ENCODE measurements around the gene CSNK1A1L.

The CSNK1A1L gene

DNA sequence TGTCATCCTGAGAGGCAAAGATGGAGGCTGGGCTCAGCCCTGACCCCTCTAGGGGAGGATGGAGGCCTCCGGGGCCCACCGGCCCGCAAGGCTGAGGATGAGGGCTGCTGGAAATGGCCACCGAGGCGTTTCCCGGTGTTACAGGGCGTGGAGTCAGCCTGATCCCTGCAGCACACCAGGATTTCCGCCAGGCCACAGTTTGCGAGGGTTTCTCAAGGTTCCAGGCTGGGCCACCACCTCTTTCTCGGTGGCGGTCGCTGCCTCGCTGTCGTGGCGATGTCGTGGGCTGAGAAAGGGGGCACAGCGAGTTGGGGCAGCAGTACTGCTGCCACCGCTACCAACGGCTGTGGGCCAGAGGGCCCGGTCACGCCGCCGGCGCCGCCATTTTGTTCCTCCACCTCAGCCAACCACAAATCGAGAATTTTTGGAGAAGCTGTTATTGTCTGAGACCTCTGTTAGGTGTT is at the start of gene CSNK1A1L:
CSNK1A1L (minus strand) TSS at position 414 of the 464 bp plus-strand sequence; CDS start at position 6, 408 bp downstream.
- no peak within 1 kb of the TSS for H3K4me3 ChIP-seq (ENCODE audit: low read depth, low read length)
- DNase-seq (ENCODE audit: low read depth), result no peak
- TF ChIP-seq, protein P1, sequence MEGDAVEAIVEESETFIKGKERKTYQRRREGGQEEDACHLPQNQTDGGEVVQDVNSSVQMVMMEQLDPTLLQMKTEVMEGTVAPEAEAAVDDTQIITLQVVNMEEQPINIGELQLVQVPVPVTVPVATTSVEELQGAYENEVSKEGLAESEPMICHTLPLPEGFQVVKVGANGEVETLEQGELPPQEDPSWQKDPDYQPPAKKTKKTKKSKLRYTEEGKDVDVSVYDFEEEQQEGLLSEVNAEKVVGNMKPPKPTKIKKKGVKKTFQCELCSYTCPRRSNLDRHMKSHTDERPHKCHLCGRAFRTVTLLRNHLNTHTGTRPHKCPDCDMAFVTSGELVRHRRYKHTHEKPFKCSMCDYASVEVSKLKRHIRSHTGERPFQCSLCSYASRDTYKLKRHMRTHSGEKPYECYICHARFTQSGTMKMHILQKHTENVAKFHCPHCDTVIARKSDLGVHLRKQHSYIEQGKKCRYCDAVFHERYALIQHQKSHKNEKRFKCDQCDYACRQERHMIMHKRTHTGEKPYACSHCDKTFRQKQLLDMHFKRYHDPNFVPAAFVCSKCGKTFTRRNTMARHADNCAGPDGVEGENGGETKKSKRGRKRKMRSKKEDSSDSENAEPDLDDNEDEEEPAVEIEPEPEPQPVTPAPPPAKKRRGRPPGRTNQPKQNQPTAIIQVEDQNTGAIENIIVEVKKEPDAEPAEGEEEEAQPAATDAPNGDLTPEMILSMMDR (IDR thresholded peaks at IDR 0.05; ENCODE audit: control insufficient read depth, extremely low read depth, insufficient read depth), result no peak

DNA sequence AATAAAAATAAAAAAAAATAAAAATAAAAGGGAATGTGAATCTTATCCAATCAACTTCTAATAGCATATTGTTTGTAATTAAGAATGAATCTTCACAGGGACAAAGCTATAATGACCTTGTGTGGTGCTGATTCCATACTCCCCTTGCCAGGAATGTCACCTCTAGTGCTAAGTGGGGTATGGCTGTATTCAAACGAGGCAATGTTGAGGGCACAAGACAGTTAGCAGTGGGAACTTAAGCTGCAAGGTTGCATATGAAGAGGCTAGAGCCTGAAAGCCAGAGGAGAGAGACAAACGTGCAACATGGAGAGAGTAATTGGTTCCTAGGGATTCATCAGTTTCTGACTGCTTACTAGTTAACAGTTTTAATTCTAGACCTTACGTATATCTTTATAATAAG is 43.9 kb upstream of the CSNK1A1L start:
- TF ChIP-seq, protein P1 (IDR thresholded peaks at IDR 0.05; ENCODE audit: control insufficient read depth, extremely low read depth, insufficient read depth), result no peak
- DNase-seq (ENCODE audit: low read depth), result no peak

GRCh38 chr13:37148501-37148900 is 43.0 kb upstream of the CSNK1A1L start:
- TF ChIP-seq, protein P1 (IDR thresholded peaks at IDR 0.05; ENCODE audit: control insufficient read depth, extremely low read depth, insufficient read depth), result no peak
- no peak overlapping the region for H3K4me3 ChIP-seq (ENCODE audit: low read depth, low read length)
- no peak for DNase-seq (ENCODE audit: low read depth)

More for the DNA sequence above, 43.9 kb upstream of the CSNK1A1L start:
- H3K4me3 ChIP-seq (ENCODE audit: low read depth, low read length), result no peak overlapping the region

DNA sequence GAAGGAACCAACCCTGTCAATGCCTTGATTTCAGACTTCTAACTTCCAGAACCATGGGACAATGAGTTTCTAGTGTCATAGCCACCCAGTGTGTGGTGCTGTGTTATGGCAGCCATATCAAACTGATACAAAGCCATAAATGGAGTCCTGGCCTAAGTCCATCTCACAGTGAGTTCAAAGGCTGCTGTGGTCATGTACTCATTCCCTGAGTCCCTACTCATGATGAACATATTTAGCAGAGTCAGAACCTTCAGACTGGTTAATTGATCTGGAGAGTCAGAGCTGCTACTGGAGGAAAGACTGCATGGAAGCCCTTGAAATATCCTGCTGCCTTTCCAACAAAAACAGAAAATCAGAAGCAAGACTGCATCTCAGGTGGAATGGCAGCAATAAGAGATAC is 39.2 kb upstream of the CSNK1A1L start:
- TF ChIP-seq, protein P1 (IDR thresholded peaks at IDR 0.05; ENCODE audit: control insufficient read depth, extremely low read depth, insufficient read depth), result no peak
- no peak overlapping the region for H3K4me3 ChIP-seq (ENCODE audit: low read depth, low read length)
- DNase-seq (ENCODE audit: low read depth), result no peak

DNA sequence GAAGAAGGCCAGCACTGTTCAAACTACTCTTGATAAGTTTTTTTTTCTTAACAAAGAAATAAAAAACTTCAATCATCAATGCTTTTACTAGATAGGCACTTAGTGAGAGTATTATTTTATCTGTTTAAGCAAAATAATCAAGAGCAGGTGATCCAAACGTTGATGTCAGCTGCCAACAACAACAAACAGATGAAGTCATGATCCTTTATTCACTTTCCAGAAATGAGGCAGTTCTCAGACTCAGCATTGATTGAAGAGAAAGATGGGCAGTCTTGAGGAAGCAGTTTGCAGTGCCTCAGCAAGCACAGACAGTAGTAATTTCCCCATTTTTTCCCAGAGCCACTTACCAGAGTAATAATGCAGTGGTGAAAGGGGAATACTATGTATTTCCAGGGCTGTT is 38.4 kb upstream of the CSNK1A1L start:
- DNase-seq (ENCODE audit: low read depth), result no peak
- no peak overlapping the region for H3K4me3 ChIP-seq (ENCODE audit: low read depth, low read length)
- TF ChIP-seq, protein P1 (IDR thresholded peaks at IDR 0.05; ENCODE audit: control insufficient read depth, extremely low read depth, insufficient read depth), result no peak

- DNase-seq (ENCODE audit: low read depth), result no peak
- H3K4me3 ChIP-seq (ENCODE audit: low read depth, low read length), result no peak overlapping the region
- TF ChIP-seq, protein P1 (IDR thresholded peaks at IDR 0.05; ENCODE audit: control insufficient read depth, extremely low read depth, insufficient read depth), result no peak
These were observed 37.4 kb upstream of the CSNK1A1L start for GRCh38 chr13:37142877-37143276.

GRCh38 chr13:37141011-37141410 is 35.5 kb upstream of the CSNK1A1L start:
- H3K4me3 ChIP-seq (ENCODE audit: low read depth, low read length), result no peak overlapping the region
- TF ChIP-seq, protein P1 (IDR thresholded peaks at IDR 0.05; ENCODE audit: control insufficient read depth, extremely low read depth, insufficient read depth), result no peak
- DNase-seq (ENCODE audit: low read depth), result no peak

Data from LNCaP clone FGC (cell line).